ENCODE results near the gene SPTLC2. TPM values are rescaled to one million over a fixed set of nuclear protein-coding genes. Genes with fewer than 3 reads are reported as not detected.

Gene SPTLC2
- total RNA-seq, 1 donor from 2014 or later = 23.1 TPM

GRCh38 chr14:77646907-77647306, 30.5 kb upstream of the SPTLC2 start:
- Histone ChIP-seq H3K4me1 (no peaks in the 10 kb centered on the region), H3K36me3 (no peaks in the 10 kb centered on the region), H3K4me3 (no peak overlapping the region), H3K9me3 (no peaks in the 10 kb centered on the region), H3K27ac (no peak overlapping the region), H3K27me3 (no peaks in the 10 kb centered on the region)
- TF ChIP-seq POLR2AphosphoS5 (IDR thresholded peaks at IDR 0.05; ENCODE audit: insufficient read depth in 1 of 2, low read depth in 1 of 2) (no peak), CTCF (IDR thresholded peaks at IDR 0.05) (no peak), POLR2A (IDR thresholded peaks at IDR 0.05) (no peak)
- intact Hi-C loops (cut with DNase I) = no loop called here
- no peak for DNase-seq (ENCODE audit: extremely low spot score in 2 of 2)

DNA sequence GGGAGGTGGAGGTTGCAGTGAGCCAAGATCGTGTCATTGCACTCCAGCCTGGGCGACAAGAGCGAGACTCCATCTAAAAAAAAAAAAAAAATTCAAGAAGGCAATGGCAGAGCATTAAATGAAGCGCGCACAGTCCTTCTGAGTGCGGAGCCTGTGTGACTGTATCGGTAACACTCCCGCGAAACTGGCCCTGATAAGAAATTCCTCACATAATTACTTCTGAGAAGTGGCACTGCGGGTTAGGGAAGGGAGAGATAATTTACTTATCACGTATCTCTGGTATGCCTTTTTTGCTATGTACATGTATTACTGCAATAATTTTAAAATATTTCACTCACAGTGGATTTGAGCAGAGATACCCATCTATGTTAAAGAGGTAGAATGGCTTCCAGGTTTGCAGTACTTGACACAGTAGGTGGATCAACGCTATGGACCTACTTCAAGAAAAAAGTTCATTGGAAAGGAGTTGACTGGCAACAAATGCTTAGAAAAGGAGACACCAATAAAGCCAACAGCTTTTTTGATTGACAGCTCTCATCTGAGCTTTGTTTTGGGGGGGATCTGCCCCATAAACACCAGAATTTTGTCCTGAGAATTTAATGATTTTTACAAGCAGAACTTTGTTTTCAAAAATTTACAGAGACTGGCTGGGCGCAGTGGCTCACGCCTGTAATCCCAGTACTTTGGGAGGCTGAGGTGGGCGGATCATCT, 29.2 kb upstream of the SPTLC2 start:
- Histone ChIP-seq H3K27me3 (no peaks in the 10 kb centered on the region), H3K9me3 (no peaks in the 10 kb centered on the region), H3K4me3 (no peak overlapping the region), H3K36me3 (no peaks in the 10 kb centered on the region), H3K4me1 (peaks cover 11% of the 10 kb centered on the region), H3K27ac (no peak overlapping the region)
- intact Hi-C loops (cut with DNase I) = no loop called here
- no peak for DNase-seq (ENCODE audit: extremely low spot score in 2 of 2)
- no peak for TF ChIP-seq POLR2A (IDR thresholded peaks at IDR 0.05)
- TF ChIP-seq POLR2AphosphoS5 (IDR thresholded peaks at IDR 0.05; ENCODE audit: insufficient read depth in 1 of 2, low read depth in 1 of 2) = no peak
- TF ChIP-seq CTCF (IDR thresholded peaks at IDR 0.05) = no peak

DNA sequence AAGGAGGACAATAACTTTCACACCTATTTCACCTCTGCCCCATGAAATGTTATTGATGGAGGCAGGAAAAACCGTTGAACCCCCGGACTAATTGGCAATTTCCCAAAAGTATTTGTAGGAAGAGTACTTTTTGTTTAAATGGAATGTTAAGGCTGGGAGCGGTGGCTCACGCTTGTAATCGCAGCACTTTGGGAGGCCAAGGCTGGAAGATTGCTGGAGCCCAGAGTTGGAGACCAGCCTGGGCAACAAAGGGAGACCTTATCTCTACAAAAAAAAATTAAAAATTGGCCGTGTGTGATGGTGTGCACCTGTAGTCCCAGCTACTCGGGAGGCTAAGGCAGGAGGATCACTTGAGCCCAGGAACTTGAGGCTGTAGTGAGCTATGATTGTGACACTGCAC, 26.0 kb upstream of the SPTLC2 start:
- H3K36me3 ChIP-seq = no peaks in the 10 kb centered on the region
- peaks cover 11% of the 10 kb centered on the region for H3K4me1 ChIP-seq
- intact Hi-C loops (cut with DNase I) = no loop called here
- H3K27me3 ChIP-seq = no peaks in the 10 kb centered on the region
- no peak for DNase-seq (ENCODE audit: extremely low spot score in 2 of 2)
- TF ChIP-seq POLR2AphosphoS5 (IDR thresholded peaks at IDR 0.05; ENCODE audit: insufficient read depth in 1 of 2, low read depth in 1 of 2) = no peak
- peak overlapping the region; percentile 50 to 51 for H3K4me3 ChIP-seq
- no peaks in the 10 kb centered on the region for H3K9me3 ChIP-seq
- H3K27ac ChIP-seq = peak overlapping the region; percentile 89

GRCh38 chr14:77641534-77642341, 25.3 kb upstream of the SPTLC2 start:
- Histone ChIP-seq H3K4me1 (peaks cover 11% of the 10 kb centered on the region), H3K4me3 (peak overlapping the region; percentile 50 to 51), H3K27me3 (no peaks in the 10 kb centered on the region), H3K36me3 (no peaks in the 10 kb centered on the region), H3K9me3 (no peaks in the 10 kb centered on the region), H3K27ac (peak overlapping the region; percentile 89)
- intact Hi-C loops (cut with DNase I) = no loop called here
- DNase-seq (ENCODE audit: extremely low spot score in 2 of 2) = no peak
- TF ChIP-seq POLR2AphosphoS5 (IDR thresholded peaks at IDR 0.05; ENCODE audit: insufficient read depth in 1 of 2, low read depth in 1 of 2) (peak; percentile 14 to 74), POLR2A (IDR thresholded peaks at IDR 0.05) (no peak), CTCF (IDR thresholded peaks at IDR 0.05) (no peak)

GRCh38 chr14:77640756-77641533, 24.5 kb upstream of the SPTLC2 start:
- no peak for TF ChIP-seq CTCF (IDR thresholded peaks at IDR 0.05)
- no peak for TF ChIP-seq POLR2AphosphoS5 (IDR thresholded peaks at IDR 0.05; ENCODE audit: insufficient read depth in 1 of 2, low read depth in 1 of 2)
- TF ChIP-seq POLR2A (IDR thresholded peaks at IDR 0.05) = no peak
- Histone ChIP-seq H3K27me3 (no peaks in the 10 kb centered on the region), H3K4me3 (peak overlapping the region; percentile 50 to 51), H3K4me1 (peaks cover 11% of the 10 kb centered on the region), H3K27ac (peak overlapping the region; percentile 89), H3K36me3 (no peaks in the 10 kb centered on the region), H3K9me3 (no peaks in the 10 kb centered on the region)
- no peak for DNase-seq (ENCODE audit: extremely low spot score in 2 of 2)
- intact Hi-C loops (cut with DNase I) = no loop called here
